Adrenal gland (tissue), 5 donors: ENCODE measurements around the gene BOLA3.

Experiments used
- POLR2A ChIP-seq, 2 donors: fragments of 450-650 bp; IDR thresholded peaks; one replicate each; pipeline ENCODE4 v1.6.1; 2017; ENCODE audit warnings: antibody characterized with exemption in 2 of 2, mild to moderate bottlenecking in 2 of 2, moderate library complexity in 1 of 2
- TF ChIP-seq, protein P1 (sequence below), 6 experiments: fragments of 450-650 bp in 4 of 6; fragments of 200-600 bp in 2 of 6; sonication (generic) in 1 of 6; IDR thresholded peaks; 1 replicate in 5 of 6; 2 replicates in 1 of 6; pipeline versions ENCODE4 v1.5.1 to v1.8.0; 2016 to 2021; ENCODE audit warnings: antibody characterized with exemption in 6 of 6, mild to moderate bottlenecking in 2 of 6, moderate library complexity in 1 of 6
- donor health status: DM: no; HTN: no; CAD: no.

DNA sequence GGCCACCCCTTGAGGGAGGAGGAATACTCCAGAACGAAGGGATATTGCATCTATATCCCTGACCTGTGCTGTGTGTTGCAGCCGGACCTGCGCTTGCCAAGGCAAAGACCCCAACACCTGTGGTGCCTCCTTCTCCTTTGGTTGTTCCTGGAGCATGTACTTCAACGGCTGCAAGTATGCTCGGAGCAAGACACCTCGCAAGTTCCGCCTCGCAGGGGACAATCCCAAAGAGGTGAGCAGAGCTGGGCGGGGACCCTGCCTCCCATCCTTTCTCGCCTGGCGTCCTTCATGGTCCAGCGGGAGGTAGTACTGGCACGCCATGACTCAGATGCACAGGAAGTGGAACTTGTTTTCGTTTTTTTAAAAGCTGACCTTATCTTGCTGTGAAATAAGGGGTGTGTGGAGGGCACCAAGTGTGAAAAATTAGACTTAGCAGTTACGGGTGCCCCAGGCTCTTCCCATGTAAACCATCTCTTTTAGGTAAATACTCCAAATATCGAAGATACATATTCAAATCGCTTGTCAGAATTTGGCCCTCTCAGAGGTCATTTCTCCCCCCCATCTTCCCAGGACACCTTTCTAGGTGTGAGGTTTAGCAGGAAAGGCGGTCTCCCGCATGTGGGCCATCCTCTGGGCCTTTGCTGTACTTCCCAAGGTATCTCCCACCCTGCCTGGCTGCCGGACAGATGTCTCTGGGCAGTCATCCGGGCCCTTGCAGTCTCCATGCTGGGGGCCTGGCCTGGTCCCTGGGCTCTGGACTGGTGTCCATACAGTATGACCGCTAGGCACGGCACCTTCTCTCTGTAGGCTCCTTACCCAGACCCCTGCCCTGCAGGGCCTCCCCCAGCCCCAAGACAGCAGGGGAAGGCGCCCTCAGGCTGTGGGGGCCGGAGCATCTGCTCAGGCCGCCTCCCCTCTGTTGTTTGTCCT is 57.6 kb downstream of the BOLA3 start:
- TF ChIP-seq, protein P1, sequence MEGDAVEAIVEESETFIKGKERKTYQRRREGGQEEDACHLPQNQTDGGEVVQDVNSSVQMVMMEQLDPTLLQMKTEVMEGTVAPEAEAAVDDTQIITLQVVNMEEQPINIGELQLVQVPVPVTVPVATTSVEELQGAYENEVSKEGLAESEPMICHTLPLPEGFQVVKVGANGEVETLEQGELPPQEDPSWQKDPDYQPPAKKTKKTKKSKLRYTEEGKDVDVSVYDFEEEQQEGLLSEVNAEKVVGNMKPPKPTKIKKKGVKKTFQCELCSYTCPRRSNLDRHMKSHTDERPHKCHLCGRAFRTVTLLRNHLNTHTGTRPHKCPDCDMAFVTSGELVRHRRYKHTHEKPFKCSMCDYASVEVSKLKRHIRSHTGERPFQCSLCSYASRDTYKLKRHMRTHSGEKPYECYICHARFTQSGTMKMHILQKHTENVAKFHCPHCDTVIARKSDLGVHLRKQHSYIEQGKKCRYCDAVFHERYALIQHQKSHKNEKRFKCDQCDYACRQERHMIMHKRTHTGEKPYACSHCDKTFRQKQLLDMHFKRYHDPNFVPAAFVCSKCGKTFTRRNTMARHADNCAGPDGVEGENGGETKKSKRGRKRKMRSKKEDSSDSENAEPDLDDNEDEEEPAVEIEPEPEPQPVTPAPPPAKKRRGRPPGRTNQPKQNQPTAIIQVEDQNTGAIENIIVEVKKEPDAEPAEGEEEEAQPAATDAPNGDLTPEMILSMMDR (IDR thresholded peaks at IDR 0.05), result no peak
- no peak for TF ChIP-seq POLR2A (IDR thresholded peaks at IDR 0.05)
